Stimulated activated CD4-positive, alpha-beta T cell treated with anti-CD3 and anti-CD28 coated beads, TNF-alpha, amount 100 ng/mL, for 24 hours (primary cell): ENCODE results near the gene PRPF40B.
A peak's percentile ranks its signal among the peaks of the same experiment; 100 is the strongest.
"Not testable (repeated sequence)": the region's sequence is repeated elsewhere in the genome, so short reads cannot be mapped to it uniquely, and the experiment has no call there.

Experiments
- DNase-seq, 3 experiments: peaks; one replicate each; pipeline ENCODE4 v3.0.0-alpha.2; 2020; ENCODE audit warnings: low read depth in 3 of 3

PRPF40B gene

GRCh38 chr12:49623142-49623904, at the start of gene PRPF40B:
Gene PRPF40B, plus strand, starts transcription at chr12:49623561. Its CDS starts 30 bp downstream, at chr12:49623591.
- DNase-seq, result peak; percentile 57 to 79 (median 64)

DNA sequence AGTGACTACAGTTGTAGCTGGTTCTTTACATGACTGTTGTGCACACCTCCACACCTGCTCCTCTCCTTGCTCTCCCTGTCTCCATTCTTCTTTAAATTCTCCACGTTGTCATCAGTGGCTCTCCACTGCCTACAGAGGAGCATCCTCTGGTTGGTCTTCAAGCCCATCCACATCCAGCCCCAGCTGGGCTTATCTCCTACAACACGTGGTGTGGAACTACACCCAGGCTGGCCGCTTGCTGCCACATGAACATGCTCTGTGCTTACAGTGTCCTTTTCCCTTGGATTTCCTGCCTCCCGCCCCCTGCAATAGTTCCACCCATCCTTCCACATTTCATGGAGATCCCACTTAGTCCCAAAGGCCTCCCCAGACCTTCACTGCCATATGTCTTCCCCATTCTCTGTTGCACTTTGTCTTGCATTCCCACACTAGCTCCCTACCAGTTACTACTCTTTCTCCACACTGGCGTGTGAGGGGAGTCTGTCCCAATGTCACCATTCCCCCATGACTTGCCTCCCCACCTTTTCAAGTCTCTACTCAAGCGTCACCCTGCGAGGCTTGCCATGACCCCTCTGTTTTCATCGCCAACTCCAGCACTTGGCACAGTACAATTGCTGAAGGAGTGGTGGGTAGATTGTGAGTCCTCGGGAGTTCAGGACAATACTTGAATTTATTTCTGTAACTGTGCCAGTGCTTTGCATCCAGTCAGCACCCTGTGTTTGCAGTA, 45.6 kb upstream of the PRPF40B start:
- no peak for DNase-seq

GRCh38 chr12:49578471-49579112, 44.8 kb upstream of the PRPF40B start:
- DNase-seq, result no peak

GRCh38 chr12:49580572-49581535, 42.5 kb upstream of the PRPF40B start:
- DNase-seq, result peak in 2 of 3 experiments; percentile 19 to 46

DNA sequence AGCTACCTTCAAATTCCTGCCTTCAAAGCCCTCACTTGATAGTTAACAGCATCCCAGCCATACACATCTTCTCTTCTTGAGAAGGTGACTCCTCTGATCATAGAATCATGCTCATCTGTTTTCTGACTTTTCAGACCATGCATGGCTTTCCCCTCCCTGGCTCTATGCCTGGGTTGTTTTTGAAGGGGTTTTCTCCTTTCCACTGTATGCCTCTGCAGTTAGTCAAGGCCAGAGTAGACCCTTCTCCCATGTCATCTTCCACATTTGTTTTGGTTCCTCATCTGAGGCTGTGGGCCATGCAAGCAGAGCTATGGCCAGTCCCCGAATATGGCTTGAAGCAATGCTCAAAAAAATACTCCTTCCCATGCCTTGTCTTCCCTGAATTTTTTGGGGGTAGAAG, 41.2 kb upstream of the PRPF40B start:
- no peak for DNase-seq

DNA sequence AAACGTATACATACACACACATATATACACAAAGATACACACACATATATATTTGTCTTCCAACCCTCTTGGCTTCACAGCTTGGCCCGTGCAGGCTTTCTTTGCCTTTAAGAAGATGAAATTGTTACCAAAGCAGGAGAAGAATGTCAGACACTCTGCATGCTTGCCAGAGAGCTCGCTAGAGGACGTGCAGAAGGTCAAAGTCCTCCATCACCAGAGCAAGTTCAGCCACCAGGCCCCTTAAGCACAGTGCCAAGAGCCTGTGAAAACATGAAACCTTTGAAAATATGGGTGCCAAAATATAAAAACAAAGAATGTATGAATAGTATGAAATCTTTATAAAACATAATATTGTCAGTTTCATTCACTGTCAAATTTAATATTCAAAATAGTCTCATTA, 40.5 kb upstream of the PRPF40B start:
- no peak for DNase-seq

- no peak for DNase-seq
Observed at GRCh38 chr12:49583366-49584094, 39.8 kb upstream of the PRPF40B start.

DNA sequence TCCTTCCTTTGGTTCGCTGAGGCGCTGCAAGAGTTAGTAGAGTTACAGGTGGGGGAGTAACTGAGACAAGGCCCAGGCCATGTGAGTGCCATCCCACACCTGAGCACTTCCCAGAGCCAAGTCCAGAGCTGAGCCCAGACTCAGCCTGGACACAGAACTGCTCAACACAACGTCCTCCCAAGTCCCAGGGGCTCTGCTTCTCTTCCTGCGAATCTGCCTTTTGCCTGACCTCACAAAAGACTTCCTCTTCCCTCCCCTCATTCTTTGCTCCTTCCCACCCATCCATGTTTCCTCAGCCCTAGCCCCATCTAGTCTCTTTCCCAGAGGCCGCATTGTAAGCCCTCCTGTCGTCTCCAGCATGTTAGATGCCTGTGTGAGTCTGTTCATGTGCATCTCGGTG, 38.8 kb upstream of the PRPF40B start:
- DNase-seq, result no peak

- no peak for DNase-seq
Observed at GRCh38 chr12:49585477-49586459, 37.6 kb upstream of the PRPF40B start.

DNA sequence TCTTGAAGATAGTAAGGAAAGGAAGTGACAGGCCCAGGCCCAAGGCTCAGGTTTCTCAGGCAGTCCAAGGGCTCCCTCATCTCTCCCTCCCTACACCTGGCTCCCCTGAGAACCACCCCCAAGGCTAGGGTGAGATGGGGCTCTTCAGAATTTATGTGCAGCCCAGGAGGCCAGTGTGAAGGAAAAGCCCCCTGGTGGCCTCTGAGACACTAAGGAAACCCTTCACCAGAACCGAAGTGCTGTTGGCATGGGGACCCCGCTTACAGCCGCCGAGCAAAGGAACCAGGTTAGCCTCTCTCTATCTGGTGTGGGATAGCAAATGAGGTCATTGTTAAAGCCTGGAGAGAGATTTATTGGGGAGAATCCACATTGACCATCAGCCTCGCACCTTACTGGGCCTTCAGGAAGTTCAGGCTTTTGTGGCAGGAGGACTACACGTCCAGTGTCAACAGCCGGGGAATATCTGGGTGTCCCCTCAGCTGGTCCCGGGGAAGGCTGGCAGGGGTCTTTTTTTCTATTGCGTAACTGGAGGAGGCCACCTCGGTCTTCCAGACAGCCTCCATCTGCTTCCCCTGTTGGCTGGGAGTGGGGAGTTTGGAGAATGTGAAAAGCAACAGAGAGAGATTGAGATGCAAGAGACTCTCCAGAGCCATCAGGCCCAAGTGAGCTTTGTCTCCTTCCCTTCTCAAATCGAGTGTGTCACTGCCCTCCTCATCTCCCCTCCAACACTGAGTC, 36.0 kb upstream of the PRPF40B start:
- no peak for DNase-seq

GRCh38 chr12:49588281-49588680, 35.1 kb upstream of the PRPF40B start:
- DNase-seq, result no peak

- DNase-seq, result no peak
Observed at GRCh38 chr12:49588721-49589516, 34.4 kb upstream of the PRPF40B start.

DNA sequence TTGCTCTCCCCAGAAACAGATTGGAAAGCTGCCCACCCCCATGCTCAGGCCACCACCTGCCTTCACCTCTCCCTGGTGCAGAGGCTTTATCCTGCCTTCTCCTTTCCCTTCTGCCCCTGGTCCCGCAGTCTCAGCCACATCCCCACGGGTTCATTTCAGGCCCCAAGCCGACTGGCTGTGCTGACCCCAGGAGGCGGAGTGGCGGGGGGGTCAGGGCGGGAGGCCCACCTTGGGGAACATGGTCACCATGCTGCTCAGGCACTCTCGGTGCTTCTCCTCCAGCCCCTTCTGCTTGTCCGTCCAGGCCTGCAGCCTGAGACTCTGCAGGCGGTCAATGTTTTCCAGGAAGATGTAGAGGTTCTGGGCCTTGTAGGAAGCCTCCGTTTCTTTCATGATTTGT, 24.8 kb upstream of the PRPF40B start:
- DNase-seq, result no peak

GRCh38 chr12:49599961-49600360, 23.4 kb upstream of the PRPF40B start:
- DNase-seq, result no peak

DNA sequence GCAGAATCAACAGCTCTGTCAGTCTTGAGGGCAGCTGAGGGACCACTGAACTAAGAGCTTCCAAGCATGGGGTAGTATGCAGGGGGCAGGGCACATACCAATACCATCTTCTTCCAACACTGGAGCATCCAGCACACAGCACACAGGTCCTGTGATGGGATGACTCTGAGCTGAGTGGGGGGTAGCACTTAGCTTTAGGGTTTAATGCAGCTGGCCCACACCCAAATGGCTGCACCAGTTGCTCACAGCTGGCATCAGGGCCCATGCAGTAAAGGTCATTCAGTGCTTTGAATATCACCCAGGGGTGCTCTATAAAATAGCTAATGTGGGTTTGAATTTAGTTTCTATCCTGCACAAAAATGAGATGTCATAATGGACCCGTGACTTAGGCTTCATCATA, 19.6 kb upstream of the PRPF40B start:
- DNase-seq, result no peak

GRCh38 chr12:49604856-49605255, 18.5 kb upstream of the PRPF40B start:
- no peak for DNase-seq

- not testable (repeated sequence) for DNase-seq
Observed at GRCh38 chr12:49605539-49605938, 17.8 kb upstream of the PRPF40B start, which contains the start of gene FAM186B. Gene FAM186B, minus strand, starts transcription at chr12:49605639. Its CDS starts 162 bp downstream, at chr12:49605477.
